Hepatocyte (in vitro differentiated cells): ENCODE data around the gene ULBP2. TPM values are rescaled to one million over a fixed set of nuclear protein-coding genes. Genes with fewer than 3 reads are reported as not detected.
"Not testable (repeated sequence)": the region's sequence is repeated elsewhere in the genome, so short reads cannot be mapped to it uniquely, and the experiment has no call there.

Source experiments
- DNase-seq: peaks from one replicate; pipeline ENCODE4 v3.0.0-alpha.2; 2016; ENCODE audit warnings: low spot score
- H2AFZ ChIP-seq: fragments of 200-600 bp; sonication (generic); 2 replicates; pipeline ENCODE4 v1.6.0; 2016; ENCODE audit warnings: antibody characterized with exemption, mild to moderate bottlenecking
- H3K27ac ChIP-seq: fragments of 200-600 bp; sonication (generic); 2 replicates; pipeline ENCODE4 v1.5.1; 2016; ENCODE audit warnings: mild to moderate bottlenecking
- H3K27me3 ChIP-seq: fragments of 200-600 bp; sonication (generic); 2 replicates; pipeline ENCODE4 v1.6.1; 2016
- H3K36me3 ChIP-seq: fragments of 200-600 bp; sonication (generic); replicated peaks from 2 replicates; pipeline ENCODE4 v1.5.1; 2016; ENCODE audit warnings: low read depth; ENCODE audit not compliant: insufficient read depth
- H3K4me1 ChIP-seq: fragments of 200-600 bp; sonication (generic); 2 replicates; pipeline ENCODE4 v1.5.1; 2016; ENCODE audit warnings: mild to moderate bottlenecking, moderate library complexity; ENCODE audit not compliant: insufficient read depth
- H3K4me2 ChIP-seq: fragments of 200-600 bp; sonication (generic); 2 replicates; pipeline ENCODE4 v1.6.0; 2016
- H3K4me3 ChIP-seq: fragments of 200-600 bp; sonication (generic); 2 replicates; pipeline ENCODE4 v1.5.1; 2016; ENCODE audit warnings: mild to moderate bottlenecking
- H3K79me2 ChIP-seq: fragments of 200-600 bp; sonication (generic); 2 replicates; pipeline ENCODE4 v1.6.0; 2017; ENCODE audit warnings: mild to moderate bottlenecking
- H3K9me2 ChIP-seq: fragments of 200-600 bp; sonication (generic); replicated peaks from 2 replicates; pipeline ENCODE4 v1.6.0; 2017; ENCODE audit warnings: mild to moderate bottlenecking; ENCODE audit not compliant: insufficient read depth
- H3K9me3 ChIP-seq: fragments of 200-600 bp; sonication (generic); 2 replicates; pipeline ENCODE4 v1.5.1; 2016; ENCODE audit warnings: low read depth, mild to moderate bottlenecking
- H4K20me1 ChIP-seq: fragments of 200-600 bp; sonication (generic); 2 replicates; pipeline ENCODE4 v1.6.0; 2016; ENCODE audit warnings: mild to moderate bottlenecking; ENCODE audit not compliant: insufficient read depth, poor library complexity, severe bottlenecking
- EZH2 ChIP-seq: fragments of 200-600 bp; sonication (generic); IDR thresholded peaks from 2 replicates; pipeline ENCODE4 v1.6.1; 2016; ENCODE audit warnings: antibody characterized with exemption, mild to moderate bottlenecking, borderline replicate concordance
- EZH2phosphoT487 ChIP-seq: fragments of 200-600 bp; sonication (generic); IDR thresholded peaks from one replicate; pipeline ENCODE4 v1.6.1; 2018; ENCODE audit warnings: antibody characterized with exemption, mild to moderate bottlenecking, low read depth, moderate library complexity; ENCODE audit not compliant: unreplicated experiment, severe bottlenecking
- WGBS: methylation state at CpG from one replicate; pipeline ENCODE4 v1.1.6; 2016; ENCODE audit warnings: low lambda C conversion rate; ENCODE audit errors: missing lambda C conversion rate; 5-methylcytosine and 5-hydroxymethylcytosine counted together
- polyA plus RNA-seq: library from polyadenylated mRNA; unstranded; fragments of >200 nt; fragmentation: Nextera tagmentation; extraction: Ambion mirVana; gene quantifications from 2 replicates; pipeline ENCODE4 v1.2.1, GENCODE V29; 2016
- total RNA-seq: library from RNA; depleted of rRNA; stranded (reverse); fragments of >200 nt; gene quantifications from 2 replicates; pipeline ENCODE4 v1.2.3, GENCODE V29; 2014
- TF ChIP-seq, protein P1 (sequence below): fragments of 200-600 bp; sonication (generic); IDR thresholded peaks from 2 replicates; pipeline ENCODE4 v1.5.1; 2016; ENCODE audit warnings: antibody characterized with exemption, mild to moderate bottlenecking; ENCODE audit not compliant: poor library complexity

ULBP2 gene
- total and polyA plus RNA-seq, 2 experiments from 2014 or later = 0.10 to 0.15 TPM

GRCh38 chr6:149919834-149920225 lies 22.0 kb upstream of the ULBP2 start:
- DNase-seq = no peak
- Histone ChIP-seq H2AFZ (no peak overlapping the region), H3K27ac (no peak overlapping the region), H3K79me2 (no peaks in the 10 kb centered on the region), H3K9me3 (no peaks in the 10 kb centered on the region), H3K9me2 (no peaks in the 10 kb centered on the region), H3K27me3 (peaks cover 29% of the 10 kb centered on the region), H3K36me3 (no peaks in the 10 kb centered on the region), H3K4me3 (no peak overlapping the region), H4K20me1 (no peaks in the 10 kb centered on the region), H3K4me1 (peaks cover 6% of the 10 kb centered on the region), H3K4me2 (no peak overlapping the region)
- no peak for TF ChIP-seq EZH2phosphoT487
- TF ChIP-seq, protein P1, sequence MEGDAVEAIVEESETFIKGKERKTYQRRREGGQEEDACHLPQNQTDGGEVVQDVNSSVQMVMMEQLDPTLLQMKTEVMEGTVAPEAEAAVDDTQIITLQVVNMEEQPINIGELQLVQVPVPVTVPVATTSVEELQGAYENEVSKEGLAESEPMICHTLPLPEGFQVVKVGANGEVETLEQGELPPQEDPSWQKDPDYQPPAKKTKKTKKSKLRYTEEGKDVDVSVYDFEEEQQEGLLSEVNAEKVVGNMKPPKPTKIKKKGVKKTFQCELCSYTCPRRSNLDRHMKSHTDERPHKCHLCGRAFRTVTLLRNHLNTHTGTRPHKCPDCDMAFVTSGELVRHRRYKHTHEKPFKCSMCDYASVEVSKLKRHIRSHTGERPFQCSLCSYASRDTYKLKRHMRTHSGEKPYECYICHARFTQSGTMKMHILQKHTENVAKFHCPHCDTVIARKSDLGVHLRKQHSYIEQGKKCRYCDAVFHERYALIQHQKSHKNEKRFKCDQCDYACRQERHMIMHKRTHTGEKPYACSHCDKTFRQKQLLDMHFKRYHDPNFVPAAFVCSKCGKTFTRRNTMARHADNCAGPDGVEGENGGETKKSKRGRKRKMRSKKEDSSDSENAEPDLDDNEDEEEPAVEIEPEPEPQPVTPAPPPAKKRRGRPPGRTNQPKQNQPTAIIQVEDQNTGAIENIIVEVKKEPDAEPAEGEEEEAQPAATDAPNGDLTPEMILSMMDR = no peak
- 71% methylated on average over 4 of the region's 4 CpGs for WGBS

DNA sequence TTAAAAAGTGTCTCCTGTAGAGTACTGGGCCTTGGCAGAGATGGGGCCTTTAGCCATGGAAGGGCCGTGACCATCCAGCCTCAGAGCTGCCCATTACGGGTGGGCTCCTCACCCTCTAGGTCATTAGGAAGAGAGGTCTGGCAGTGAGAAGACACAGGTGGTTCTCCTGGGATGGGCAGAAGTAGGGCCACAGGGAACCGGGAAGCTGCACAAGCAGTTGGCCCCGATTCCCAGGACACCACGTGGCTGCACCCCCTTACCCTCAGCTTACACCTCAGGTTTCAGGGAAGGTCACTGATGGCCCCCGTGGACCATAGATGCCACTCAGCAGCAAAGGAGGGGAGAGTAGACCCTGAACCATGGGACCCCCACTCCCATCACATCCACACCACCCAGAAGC lies 20.5 kb upstream of the ULBP2 start:
- no peak for DNase-seq

DNA sequence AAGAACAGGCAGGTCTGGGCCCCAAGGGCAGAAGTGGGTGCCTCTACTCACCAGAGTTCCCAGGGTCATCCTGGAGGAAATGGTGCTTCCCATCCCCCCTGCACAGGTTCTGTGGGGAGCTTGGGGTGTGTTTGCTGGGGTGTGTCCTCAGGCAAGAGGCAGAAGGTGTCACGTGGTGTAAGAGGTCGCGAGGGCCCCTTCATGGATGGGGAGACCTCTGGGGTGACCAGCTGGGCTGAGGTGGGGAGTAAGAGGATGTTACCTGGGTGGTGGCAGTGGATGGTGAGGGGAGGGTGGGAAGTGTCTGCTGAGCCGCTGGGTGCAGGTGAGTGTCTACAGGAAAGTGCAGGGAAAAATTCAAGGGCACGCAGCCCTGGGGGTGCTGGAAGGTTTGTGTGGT lies 19.7 kb upstream of the ULBP2 start:
- H3K27ac ChIP-seq, H3K79me2 ChIP-seq, H2AFZ ChIP-seq, H3K4me1 ChIP-seq, DNase-seq, H3K9me2 ChIP-seq, H3K36me3 ChIP-seq, H4K20me1 ChIP-seq, H3K4me3 ChIP-seq, H3K9me3 ChIP-seq: not testable (repeated sequence)
- Histone ChIP-seq H3K27me3 (peaks cover 36% of the 10 kb centered on the region), H3K4me2 (peak overlapping the region; percentile 96)
- WGBS = 17% methylated on average over 5 of the region's 5 CpGs

More for the DNA sequence above, 20.5 kb upstream of the ULBP2 start:
- H3K27me3 ChIP-seq = peaks cover 36% of the 10 kb centered on the region
- no peak overlapping the region for H3K4me2 ChIP-seq
- no peaks in the 10 kb centered on the region for H4K20me1 ChIP-seq
- H3K79me2 ChIP-seq = no peaks in the 10 kb centered on the region
- no peak overlapping the region for H3K27ac ChIP-seq
- H2AFZ ChIP-seq = no peak overlapping the region
- H3K4me1 ChIP-seq = peaks cover 6% of the 10 kb centered on the region
- TF ChIP-seq EZH2phosphoT487 (no peak), EZH2 (no peak)
- TF ChIP-seq, protein P1 = no peak
- WGBS = 91% methylated on average over 6 of the region's 6 CpGs
- H3K9me2 ChIP-seq = no peaks in the 10 kb centered on the region
- H3K9me3 ChIP-seq = no peaks in the 10 kb centered on the region
- H3K4me3 ChIP-seq = no peak overlapping the region
- no peaks in the 10 kb centered on the region for H3K36me3 ChIP-seq

DNA sequence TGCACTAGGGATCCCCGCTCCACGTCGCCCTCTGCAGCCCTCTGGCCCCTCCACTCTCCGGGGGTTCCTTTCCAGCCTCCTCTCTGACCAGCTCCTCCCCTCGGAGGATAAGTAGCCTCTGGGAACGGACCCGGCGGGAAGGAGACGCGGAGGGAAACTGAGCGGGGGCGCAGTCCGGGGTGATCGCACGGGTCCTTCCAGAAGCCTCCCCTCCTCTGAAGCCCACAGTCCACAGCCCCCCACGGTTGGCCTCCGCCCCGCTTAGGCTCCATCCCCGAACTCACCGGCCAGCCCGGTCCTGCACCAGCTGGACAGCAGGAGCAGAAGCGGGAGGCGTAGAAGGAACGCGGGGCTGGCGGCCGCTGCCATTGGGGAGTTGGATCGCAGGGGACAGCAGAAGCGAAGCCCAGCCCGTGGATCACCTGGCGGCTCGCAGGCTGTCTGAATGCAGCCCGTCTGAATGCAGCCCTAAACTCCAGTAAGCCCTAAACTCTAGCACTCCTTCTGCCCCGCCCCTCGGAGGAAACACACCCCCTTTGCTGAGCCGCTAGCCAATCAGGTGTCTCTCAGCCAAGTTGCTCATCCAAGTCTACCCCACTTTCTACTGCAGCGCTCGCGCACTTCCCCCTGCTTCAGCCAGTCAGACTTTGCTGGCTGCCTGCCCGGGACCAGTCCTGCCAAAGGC lies 19.0 kb upstream of the ULBP2 start, which contains the start of gene RAET1G:
Gene RAET1G, minus strand, starts transcription at position 480 of the 685 bp plus-strand sequence. Its CDS starts 111 bp downstream, at position 369.
- 2% methylated on average over 33 of the region's 40 CpGs for WGBS
- H3K27me3 ChIP-seq = peaks cover 36% of the 10 kb centered on the region
- peak; percentile 91 for DNase-seq
- peaks cover 6% of the 10 kb centered on the region for H3K4me1 ChIP-seq
- H3K9me2 ChIP-seq = no peaks in the 10 kb centered on the region
- H3K79me2 ChIP-seq = no peaks in the 10 kb centered on the region
- H3K4me3 ChIP-seq = peak within 1 kb of the TSS; percentile 37
- peak within 1 kb of the TSS; percentile 96 for H3K4me2 ChIP-seq
- no peak for TF ChIP-seq EZH2
- TF ChIP-seq, protein P1 = no peak
- no peak for TF ChIP-seq EZH2phosphoT487
- H4K20me1 ChIP-seq = no peaks in the 10 kb centered on the region
- H3K9me3 ChIP-seq = no peaks in the 10 kb centered on the region
- H3K27ac ChIP-seq = no peak within 1 kb of the TSS
- H3K36me3 ChIP-seq = no peaks in the 10 kb centered on the region
- H2AFZ ChIP-seq = peak within 1 kb of the TSS; percentile 68
